ENCODE data around the gene CDK6.

Gene CDK6

DNA sequence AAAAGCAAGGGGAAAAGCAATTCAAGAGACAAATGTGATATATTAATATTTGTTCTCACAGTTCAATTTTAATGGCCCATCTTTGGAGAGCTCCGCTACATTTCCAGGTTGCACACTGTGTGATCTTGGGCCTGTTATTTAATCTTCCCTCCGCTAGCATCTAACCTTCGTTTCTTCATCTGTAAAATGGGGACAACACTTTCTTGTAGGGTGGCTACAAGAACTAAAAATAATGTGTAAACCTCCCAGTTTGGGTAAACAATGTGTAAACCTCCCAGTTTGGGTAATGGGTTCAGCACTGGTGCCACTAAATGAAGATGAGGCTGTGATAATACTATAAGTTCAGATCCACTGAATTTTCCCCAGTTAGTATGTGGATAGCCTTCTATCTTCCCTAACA lies 99.5 kb downstream of the CDK6 start:
- no peak for DNase-seq (ENCODE audit: low read depth)

DNA sequence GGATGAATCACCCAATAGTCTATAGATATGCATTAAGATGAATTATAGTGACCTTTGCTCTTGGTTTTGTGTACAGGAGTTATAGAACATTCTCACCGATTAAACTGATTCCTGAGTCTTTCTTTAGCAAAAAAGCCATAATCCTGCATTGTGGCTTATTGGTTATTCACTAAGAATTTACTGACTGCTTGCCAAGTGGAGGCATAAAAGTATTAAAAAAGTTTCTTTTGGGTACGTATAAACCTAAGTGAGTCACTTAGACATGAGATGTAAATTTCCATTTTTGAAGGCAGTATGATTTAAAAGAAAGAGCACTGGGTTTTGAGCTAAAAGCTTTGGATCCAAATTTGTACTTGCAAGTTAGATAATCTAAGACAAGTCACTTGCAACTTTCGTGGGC lies 100.7 kb downstream of the CDK6 start:
- no peak for DNase-seq (ENCODE audit: low read depth)

DNA sequence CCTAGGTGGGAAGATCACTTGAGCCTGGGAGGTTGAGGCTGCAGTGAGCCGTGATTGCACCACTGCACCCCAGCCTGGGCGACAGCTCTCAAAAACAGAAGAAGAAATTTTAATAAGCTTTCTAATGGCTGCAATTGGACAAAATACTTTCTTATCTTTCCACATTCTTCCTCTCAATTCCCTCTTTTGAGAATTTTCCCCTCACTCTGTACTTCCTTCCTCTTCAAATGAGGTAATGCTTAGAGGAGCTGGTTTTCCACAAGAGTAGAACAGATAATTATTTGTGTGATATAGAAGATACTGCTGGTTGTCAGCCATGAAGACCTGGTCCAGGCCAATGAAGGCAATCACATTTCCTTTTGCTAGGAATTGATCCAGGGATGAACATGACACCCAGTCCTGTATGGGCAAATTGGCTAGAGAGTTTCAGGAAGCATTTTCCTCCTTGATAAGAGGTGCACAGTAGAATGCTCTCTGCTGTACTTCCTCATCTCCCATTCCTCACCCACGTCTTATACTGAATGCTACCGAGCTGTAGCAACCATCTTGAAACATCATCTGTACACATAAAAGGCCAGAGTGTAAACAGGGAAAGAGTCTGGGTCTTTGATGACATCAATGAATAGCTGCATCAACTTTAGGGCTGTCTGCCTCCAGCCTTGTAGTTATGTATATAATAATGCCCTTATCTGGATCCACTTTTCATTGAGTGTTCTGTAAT lies 103.9 kb downstream of the CDK6 start:
- DNase-seq (ENCODE audit: low read depth) = no peak

DNA sequence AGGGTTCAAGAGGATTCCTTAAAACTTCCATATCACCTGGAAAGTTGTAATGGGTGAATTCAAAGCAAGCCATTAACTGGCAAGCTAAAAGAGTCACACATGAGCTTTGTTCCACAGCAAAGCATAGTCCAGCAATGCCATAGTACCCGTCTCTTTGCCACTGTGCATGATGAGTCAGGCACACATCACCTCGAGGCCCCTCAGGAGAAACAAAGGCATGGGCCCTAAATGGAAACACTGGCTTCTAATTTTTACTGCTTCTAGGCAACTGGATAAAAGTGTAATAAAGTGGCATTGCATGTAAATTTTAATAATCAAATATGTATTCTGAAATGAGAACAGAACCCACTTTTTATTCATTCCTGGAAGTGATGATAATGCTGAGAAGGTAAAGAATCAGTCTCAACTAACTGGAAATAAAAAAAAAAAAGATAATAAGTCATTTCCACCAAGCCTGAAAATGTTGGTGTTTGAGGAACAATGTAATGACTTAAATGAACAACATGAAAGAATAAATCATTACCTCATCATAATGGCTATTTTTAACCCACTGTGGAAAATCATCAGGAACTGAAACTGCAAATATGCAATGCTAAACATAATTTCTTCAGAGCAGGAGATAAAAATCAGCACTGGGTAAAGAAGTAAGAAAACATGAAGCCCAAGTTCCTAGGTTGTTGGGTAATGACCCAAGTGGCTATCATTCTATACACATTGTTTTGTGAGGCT lies 104.9 kb downstream of the CDK6 start:
- peak; percentile 21 for DNase-seq (ENCODE audit: low read depth)

DNA sequence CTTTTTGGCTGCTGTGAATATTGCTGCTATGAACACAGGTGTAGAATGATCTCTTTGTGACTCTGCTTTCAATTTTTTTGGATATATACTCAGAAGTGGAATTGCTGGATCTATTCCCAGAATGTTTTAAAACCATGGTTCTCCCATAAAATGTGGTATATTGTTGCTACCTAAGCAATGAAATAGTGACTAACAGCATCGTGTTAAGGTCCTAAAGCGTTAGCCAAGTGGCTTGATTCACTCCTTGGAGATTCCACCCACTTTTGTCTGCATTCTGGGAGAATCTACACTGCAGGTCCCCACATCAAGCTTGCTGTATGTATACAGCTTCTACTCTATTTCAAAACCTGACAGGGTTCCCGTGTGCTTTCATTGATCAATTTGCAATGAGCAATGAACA lies 105.6 kb downstream of the CDK6 start:
- DNase-seq (ENCODE audit: low read depth) = no peak

DNA sequence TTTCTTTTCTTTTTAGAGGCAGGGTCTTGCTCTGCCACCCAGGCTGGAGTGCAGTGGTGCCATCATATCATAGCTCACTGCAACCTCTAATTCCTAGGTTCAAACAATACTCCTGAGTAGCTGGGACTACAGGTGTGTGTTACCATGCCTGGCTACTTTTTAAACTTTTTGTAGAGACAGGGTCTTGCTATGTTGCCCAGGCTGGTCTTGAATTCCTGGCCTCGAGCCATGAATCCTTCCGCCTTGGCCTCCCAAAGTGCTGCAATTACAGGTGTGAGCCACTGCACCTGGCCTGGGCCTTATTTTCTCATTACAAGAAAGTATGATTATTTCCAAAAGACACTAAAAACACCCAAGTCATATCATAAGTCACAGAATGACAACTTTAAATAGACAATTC lies 106.6 kb downstream of the CDK6 start:
- no peak for DNase-seq (ENCODE audit: low read depth)

DNA sequence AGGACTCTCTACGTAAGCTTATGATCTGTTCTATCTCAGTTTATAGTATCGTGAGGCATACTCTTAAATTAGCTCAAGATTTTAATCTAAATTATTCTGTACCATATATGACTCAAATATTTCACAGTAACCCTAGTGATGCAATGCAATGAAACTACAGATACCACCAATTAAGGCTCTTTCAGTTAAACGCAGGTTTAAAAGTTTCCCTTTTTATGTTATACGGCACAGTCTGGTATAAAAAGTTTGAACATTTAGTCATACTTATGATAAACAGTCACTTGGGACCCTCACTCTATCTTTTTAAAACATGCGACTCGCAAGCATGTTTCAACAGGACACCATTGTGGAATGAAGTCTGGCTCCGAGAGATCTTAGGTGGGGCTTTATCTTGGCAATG lies 107.2 kb downstream of the CDK6 start:
- no peak for DNase-seq (ENCODE audit: low read depth)

DNA sequence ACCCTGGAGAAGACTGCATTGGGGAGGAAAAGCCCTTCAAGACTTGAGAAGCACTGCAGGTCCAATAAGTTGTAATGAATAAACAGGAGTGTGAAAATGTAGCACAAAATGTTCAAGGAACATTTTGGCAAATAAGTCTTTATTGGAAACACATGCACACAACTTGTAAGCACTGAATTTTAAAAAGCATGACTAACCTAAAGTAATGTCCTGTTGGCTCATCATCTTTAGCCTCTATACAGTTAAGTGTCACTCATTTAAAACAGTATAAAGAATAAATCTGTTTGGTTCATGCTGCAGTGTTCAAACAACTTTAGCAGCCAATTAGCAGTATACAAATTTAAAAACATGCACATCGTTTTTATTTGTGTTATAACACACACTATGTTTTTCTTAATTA lies 108.6 kb downstream of the CDK6 start:
- DNase-seq (ENCODE audit: low read depth) = peak; percentile 65

DNA sequence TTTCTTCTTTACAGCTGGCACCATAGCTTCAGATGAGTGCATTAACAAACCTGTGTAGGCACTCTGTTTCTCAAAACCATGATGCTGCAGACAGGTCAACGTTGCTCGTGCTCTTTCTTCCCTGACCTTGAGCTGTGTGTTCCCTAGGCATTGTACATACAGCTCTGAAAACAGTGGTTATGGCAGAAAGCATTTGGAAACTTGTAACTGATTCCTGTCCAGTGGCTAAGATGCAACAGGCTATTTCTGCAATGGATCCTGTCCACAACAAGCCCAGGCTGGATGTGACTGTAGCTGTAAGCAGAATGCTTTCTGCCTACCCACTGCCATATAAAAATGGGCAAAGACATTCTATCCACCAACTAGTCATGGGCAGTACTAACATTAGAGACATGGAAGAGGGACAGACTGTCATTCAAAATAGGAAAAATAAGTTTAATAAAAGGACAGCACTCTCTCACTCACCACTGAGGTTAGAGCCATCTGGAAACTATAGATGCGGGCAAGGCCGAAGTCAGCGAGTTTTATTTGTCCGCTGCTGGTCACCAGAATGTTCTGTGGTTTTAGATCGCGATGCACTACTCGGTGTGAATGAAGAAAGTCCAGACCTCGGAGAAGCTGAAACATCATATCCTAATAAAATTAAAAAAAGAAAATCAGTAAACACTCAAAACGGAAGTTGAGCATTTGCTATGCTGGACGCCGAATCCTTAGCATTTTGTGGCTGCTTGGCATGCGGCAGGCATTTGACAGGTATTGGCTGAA lies 111.0 kb downstream of the CDK6 start:
- peak; percentile 54 for DNase-seq (ENCODE audit: low read depth)

DNA sequence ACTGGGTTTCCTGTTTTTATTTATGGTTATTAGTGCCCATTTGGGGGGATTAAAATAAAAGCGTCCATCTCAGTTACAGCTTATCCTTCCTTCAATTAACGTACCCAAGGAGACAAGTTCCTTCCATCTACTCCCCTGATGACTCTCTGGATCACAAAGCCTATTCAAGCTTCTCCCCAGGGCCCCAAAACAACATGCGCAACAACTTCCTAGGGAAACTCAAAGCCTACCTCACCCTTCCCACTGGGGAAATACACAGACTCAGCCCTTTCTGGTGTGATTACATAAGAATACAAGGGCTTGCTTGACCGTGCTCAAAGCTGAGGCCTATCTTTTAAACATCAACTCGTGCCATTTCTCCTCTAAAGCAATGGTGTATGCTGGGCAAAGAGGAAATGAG lies 112.4 kb downstream of the CDK6 start:
- no peak for DNase-seq (ENCODE audit: low read depth)

DNA sequence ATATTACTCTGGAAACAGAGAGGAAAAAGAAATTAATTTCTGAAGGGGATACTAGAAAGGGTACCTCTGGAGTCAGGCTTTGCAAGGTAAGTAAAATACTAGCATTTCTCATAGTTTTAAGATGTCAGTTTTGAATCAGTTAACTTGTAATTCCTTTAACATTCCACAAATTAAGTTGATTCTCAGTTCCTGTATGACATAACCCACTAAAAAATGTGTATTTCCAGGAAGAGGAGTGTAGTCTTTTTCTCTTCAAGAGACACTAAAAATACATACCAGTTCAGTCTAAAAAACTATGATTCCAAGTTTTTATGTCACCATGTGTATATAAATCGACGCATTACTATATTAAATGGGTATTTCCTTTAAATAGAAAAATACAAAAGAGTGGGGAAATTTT lies 113.2 kb downstream of the CDK6 start:
- no peak for DNase-seq (ENCODE audit: low read depth)

DNA sequence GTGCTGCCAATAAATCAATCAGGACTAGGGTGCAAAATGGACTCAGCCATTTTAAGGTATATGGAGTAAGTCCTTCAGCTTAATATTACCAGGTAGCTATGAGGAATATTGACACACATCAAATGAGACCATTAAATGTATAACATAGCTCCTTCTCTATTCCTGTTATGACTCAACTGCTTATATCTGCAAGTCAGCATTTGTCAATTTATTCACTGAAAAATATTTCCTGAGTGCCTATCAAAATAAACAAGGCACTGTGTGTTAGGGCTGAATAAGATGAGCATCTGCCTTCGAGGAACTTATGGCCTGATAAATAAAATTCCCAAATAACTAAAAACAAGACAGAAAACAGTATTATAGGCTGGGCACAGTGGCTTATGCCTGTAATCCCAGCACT lies 113.8 kb downstream of the CDK6 start:
- no peak for DNase-seq (ENCODE audit: low read depth)

DNA sequence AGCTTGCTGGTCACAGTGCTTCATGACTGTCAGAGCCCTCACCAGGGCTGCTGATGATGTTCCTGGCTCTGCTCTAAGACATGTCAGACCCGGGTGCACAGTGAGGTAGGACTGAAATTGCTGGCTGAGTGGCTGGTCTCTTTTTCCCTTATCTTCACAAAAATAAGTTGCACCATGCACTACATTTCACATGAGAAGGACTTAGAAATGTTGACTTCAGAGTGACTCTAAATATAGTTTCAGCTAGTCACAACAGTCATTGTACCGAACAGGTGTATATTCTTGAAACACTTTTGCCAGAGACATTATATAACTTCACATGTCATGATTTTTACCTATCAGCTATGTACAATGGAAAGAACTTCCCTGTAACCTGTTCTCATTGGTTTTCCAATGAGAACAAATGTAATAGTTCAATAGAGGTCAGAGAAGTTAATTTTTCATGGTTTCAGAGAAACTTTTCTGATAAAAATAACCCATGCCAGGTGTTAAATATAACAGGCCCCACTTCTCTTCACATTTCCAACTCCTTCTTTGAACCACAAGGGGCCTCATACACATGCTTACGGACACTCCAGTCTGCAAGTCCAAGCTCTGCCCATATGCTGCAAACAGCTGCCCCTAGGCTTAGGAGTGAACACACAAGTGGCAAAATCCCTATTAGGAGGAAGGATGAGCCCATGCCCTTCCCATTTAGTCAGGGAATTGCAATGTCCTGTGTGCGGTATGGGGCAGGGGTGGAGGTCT lies 115.6 kb downstream of the CDK6 start:
- DNase-seq (ENCODE audit: low read depth) = no peak

DNA sequence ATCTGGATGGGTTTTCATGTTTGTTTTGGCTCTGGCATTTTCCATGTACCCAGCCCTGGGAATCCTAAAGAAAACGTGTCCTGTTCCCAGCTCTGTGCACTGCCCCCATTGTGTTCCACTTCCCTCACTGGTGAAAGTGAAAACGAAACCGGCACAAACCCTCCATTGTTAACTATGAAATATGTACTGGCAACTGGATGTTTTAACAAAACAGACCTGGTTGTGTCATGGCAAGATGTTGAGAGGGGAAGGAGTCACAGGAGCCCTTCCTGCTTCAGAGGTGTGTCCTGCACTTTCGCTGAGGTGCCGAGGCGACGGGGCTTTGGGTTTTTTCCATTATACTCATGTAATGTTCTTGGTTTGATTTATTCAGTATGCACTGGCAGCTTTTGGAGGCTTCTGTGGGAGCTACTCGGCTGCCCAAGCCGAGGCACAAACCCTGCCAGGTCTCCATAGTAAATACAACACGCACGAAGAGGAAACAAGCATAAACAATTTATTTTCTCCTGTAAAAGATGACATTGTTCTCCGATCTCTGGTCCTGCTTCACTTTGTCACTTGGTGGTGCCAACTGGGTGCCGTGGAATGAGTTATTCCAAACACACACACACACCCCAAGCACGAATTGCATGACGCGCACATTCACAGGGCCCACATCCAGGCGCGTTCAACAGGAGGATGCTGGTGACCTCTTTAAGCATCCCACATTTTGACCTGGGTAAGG lies 118.2 kb downstream of the CDK6 start:
- peak; percentile 70 for DNase-seq (ENCODE audit: low read depth)

DNA sequence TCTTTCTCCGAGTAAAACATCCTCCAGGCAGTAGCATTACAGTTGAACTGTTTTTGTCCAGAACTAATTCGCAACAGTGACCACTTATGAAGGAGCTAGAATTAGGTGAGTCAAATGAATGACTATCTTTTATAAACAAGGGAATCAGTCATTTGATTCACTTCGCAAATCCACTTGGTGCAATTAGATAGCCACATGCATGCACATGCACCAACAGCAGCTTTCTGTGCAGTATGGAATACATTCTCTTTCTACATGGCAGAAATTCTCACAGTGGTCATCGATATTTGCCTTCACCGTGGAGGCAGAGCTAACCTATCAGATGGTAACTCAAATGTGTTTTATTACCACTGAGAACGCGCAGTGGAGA lies 118.8 kb downstream of the CDK6 start:
- DNase-seq (ENCODE audit: low read depth) = no peak

DNA sequence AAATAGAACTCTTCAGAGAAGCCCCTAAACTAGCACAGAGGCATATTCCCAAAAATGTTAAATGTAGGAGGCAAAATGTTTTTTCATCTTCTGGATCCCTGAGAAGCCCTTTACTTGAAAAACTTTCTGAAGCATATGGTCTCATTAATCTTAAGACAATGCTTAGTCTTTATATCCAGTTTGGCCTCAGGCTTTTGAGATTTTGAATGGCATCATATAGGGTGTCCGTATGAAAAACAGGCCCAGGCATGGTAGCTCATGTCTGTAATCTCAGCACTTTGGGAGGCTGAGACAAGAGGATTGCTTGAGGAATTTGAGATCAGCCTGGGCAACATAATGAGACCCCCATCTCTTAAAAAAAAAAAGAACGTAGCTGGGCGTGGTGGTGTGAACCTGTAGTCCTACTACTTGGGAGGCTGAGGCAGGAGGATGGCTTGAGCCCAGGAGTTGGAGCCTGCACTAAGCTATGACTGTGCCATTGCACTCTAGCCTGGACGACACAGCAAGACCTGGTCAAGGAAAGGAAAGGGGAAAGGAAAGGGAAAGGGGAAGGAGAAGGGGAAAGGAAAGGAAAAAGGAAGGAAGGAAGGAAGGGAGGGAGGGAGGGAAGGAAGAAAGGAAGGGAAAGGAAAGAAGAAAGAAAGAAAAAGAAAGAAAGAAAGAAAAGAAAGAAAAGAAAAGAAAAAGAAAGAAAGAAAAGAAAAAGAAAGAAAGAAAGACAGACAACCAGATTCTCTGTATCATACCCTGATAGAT lies 119.4 kb downstream of the CDK6 start:
- no peak for DNase-seq (ENCODE audit: low read depth)

DNA sequence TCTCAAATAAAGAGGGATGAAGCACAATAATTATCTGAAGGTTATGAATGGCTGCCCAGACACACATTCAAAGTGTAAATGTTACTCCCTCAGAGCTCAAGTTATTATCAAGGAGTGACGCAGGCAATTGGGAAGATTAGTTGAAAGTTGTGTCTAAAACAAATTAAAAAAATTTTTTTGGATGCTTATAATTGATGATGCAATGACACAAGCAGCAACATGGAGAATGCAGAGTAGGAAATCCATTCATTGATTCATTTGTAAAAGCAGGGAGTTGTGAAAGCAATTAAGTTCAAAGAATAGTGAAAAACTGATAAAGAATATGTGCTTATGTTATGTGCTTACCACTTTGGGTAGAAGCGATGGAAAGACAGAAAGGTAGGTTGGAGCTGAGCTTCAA lies 120.4 kb downstream of the CDK6 start:
- DNase-seq (ENCODE audit: low read depth) = no peak

DNA sequence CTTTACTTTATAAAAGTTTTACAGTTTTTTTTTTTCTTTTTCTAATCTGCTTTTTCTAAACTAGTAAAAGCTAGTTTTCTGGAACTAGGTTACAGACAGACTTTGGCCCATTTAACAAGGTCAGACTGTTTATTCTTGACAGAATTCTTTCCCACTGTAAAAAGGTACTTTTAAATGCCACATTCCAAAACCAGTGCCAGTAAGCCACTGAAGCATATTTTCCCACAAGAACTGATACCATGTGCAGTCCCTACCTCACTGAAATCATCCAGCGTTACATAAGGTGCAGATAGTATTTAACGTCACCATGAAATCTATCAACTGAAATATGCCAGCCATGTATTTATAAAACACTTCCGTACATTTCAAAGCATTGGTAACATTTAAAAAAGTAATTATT lies 121.6 kb downstream of the CDK6 start:
- no peak for DNase-seq (ENCODE audit: low read depth)

DNA sequence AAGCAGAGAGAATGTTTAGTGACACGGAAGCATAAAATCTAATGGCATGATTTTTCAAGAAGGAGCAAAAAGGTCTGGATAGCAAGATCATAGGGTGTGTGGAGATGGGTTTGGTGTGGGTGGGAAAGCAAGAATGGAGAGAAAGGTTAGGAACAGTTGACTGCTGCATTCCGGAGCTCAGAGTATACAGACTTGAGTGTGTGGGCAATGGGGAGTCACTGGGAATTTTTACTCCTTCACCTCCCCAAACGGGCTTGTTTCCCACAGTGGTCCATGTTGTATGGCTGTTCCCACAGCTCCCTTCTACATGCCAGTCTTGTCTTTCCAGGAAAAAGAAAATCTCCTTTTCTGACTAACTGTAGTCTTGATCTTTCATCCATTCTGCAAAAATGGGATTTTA lies 122.1 kb downstream of the CDK6 start:
- DNase-seq (ENCODE audit: low read depth) = no peak

DNA sequence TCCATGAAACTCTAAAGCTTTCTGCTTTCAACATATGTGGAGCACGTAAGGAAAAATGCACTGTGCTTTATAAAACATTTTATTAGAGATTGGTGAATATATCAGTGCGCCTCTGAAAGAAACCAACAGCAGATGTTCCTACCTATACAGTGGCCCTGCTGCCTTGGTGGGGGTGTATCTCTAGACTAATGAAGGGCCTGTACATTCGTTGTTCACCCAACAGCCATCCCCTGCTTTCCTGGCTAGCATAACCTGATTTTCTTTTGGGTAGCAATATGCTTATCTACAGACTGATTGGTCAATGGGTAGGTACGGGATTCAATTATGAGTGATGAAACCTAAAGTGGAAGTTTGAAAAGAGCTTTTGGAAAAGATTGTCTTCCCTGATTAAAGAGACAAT lies 126.5 kb downstream of the CDK6 start:
- DNase-seq (ENCODE audit: low read depth) = no peak

DNA sequence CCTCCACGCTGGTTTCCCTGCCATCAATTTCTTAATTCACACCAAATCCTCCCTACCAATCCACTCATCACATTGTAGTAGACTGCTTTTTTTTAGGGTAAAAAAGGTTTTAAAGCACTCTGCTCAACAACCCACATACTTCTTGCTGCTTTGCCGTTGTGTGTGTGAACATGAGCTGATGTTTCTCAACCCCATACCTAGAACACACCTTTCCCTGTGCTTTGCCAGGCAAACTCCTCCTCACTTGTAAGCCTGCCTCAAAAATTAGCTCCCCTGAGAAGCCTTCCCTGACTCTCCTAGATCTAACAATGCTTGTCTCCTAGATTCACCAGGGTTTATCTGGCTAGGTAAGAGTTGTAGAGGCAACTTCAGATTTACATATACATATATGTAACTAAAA lies 127.2 kb downstream of the CDK6 start:
- DNase-seq (ENCODE audit: low read depth) = no peak
